ENCODE results near the gene CD47.

CD47 gene

GRCh38 chr3:108090049-108090700, 656 bp downstream of the CD47 start:
- DNase-seq: peak; percentile 58

- no peak for DNase-seq
Observed at GRCh38 chr3:108089579-108089978, 1.3 kb downstream of the CD47 start.

GRCh38 chr3:108088697-108089096, 2.1 kb downstream of the CD47 start:
- peak; percentile 37 for DNase-seq

GRCh38 chr3:108088146-108088545, 2.7 kb downstream of the CD47 start:
- no peak for DNase-seq

GRCh38 chr3:108086653-108087052, 4.2 kb downstream of the CD47 start:
- DNase-seq: no peak

GRCh38 chr3:108085810-108086350, 5.0 kb downstream of the CD47 start:
- DNase-seq: no peak

- DNase-seq: no peak
Observed at GRCh38 chr3:108085370-108085769, 5.5 kb downstream of the CD47 start.

GRCh38 chr3:108079877-108080276, 11.0 kb downstream of the CD47 start:
- DNase-seq: no peak

- no peak for DNase-seq
Observed at GRCh38 chr3:108079043-108079442, 11.8 kb downstream of the CD47 start.

GRCh38 chr3:108076564-108076963, 14.3 kb downstream of the CD47 start:
- DNase-seq: no peak

- no peak for DNase-seq
Observed at GRCh38 chr3:108073764-108074431, 16.9 kb downstream of the CD47 start.

GRCh38 chr3:108071368-108071767, 19.5 kb downstream of the CD47 start:
- no peak for DNase-seq

GRCh38 chr3:108070356-108070755, 20.5 kb downstream of the CD47 start:
- DNase-seq: no peak

- DNase-seq: no peak
Observed at GRCh38 chr3:108067768-108068167, 23.1 kb downstream of the CD47 start.

GRCh38 chr3:108065096-108065495, 25.7 kb downstream of the CD47 start:
- DNase-seq: no peak

- DNase-seq: no peak
Observed at GRCh38 chr3:108064293-108064887, 26.4 kb downstream of the CD47 start.

- no peak for DNase-seq
Observed at GRCh38 chr3:108062051-108062450, 28.8 kb downstream of the CD47 start.

- DNase-seq: no peak
Observed at GRCh38 chr3:108060331-108060730, 30.5 kb downstream of the CD47 start.

GRCh38 chr3:108055931-108056330, 34.9 kb downstream of the CD47 start:
- no peak for DNase-seq

- no peak for DNase-seq
Observed at GRCh38 chr3:108054935-108055334, 35.9 kb downstream of the CD47 start.

- DNase-seq: no peak
Observed at GRCh38 chr3:108053483-108053882, 37.3 kb downstream of the CD47 start.

GRCh38 chr3:108053067-108053466, 37.8 kb downstream of the CD47 start:
- no peak for DNase-seq

- DNase-seq: no peak
Observed at GRCh38 chr3:108051005-108051404, 39.8 kb downstream of the CD47 start.

GRCh38 chr3:108047987-108048386, 42.8 kb downstream of the CD47 start:
- DNase-seq: no peak

All from CD4-positive, alpha-beta T cell treated with Interleukin-6 for 4 hours (primary cell).